ENCODE measurements around the gene CDH4.

DNA sequence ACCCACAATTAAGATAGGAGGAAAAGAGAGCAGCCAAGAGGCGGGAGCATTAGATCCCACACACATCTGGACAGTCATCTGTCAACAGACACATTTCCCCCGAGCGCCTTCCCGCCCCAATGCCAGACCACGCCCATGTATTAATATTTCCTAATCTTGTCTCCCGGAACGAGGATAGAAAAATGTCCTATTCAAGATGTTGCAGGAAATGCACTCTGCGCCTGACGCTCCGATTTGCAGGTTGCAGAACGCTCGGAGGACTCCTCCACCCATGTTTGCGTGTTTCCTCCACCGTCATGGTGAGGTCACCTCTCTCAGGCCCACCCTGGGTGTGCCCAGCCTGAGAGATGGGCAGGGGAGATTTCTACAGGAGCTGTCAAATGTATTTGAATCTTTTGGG is 598.4 kb downstream of the CDH4 start:
- TF ChIP-seq, protein P1, sequence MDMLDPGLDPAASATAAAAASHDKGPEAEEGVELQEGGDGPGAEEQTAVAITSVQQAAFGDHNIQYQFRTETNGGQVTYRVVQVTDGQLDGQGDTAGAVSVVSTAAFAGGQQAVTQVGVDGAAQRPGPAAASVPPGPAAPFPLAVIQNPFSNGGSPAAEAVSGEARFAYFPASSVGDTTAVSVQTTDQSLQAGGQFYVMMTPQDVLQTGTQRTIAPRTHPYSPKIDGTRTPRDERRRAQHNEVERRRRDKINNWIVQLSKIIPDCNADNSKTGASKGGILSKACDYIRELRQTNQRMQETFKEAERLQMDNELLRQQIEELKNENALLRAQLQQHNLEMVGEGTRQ (IDR thresholded peaks at IDR 0.05; ENCODE audit: low read depth, low read length): no peak
- TF ChIP-seq, protein P2, sequence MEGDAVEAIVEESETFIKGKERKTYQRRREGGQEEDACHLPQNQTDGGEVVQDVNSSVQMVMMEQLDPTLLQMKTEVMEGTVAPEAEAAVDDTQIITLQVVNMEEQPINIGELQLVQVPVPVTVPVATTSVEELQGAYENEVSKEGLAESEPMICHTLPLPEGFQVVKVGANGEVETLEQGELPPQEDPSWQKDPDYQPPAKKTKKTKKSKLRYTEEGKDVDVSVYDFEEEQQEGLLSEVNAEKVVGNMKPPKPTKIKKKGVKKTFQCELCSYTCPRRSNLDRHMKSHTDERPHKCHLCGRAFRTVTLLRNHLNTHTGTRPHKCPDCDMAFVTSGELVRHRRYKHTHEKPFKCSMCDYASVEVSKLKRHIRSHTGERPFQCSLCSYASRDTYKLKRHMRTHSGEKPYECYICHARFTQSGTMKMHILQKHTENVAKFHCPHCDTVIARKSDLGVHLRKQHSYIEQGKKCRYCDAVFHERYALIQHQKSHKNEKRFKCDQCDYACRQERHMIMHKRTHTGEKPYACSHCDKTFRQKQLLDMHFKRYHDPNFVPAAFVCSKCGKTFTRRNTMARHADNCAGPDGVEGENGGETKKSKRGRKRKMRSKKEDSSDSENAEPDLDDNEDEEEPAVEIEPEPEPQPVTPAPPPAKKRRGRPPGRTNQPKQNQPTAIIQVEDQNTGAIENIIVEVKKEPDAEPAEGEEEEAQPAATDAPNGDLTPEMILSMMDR (conservative IDR thresholded peaks at IDR 0.05; ENCODE audit: low read depth, low read length): no peak
- TF ChIP-seq MAFK (IDR thresholded peaks at IDR 0.05; ENCODE audit: low read depth, low read length): no peak
- TF ChIP-seq POLR2A (IDR thresholded peaks at IDR 0.05; ENCODE audit: low read depth, low read length): no peak
- TF ChIP-seq CEBPB (IDR thresholded peaks at IDR 0.05; ENCODE audit: low read depth, low read length): no peak
- no peak for TF ChIP-seq MXI1 (IDR thresholded peaks at IDR 0.05; ENCODE audit: borderline replicate concordance, low read depth, low read length)
- TF ChIP-seq RAD21 (IDR thresholded peaks at IDR 0.05; ENCODE audit: low read length): no peak
- no peak for TF ChIP-seq RFX5 (IDR thresholded peaks at IDR 0.05; ENCODE audit: low read depth, low read length)
- no peak for TF ChIP-seq CHD1 (IDR thresholded peaks at IDR 0.05; ENCODE audit: low read depth, low read length)
- TF ChIP-seq FOS (IDR thresholded peaks at IDR 0.05; ENCODE audit: low read depth, low read length): no peak
- no peak for TF ChIP-seq BHLHE40 (IDR thresholded peaks at IDR 0.05; ENCODE audit: low read depth, low read length)
- no peak for TF ChIP-seq MAZ (IDR thresholded peaks at IDR 0.05; ENCODE audit: borderline replicate concordance, low read depth, low read length)
- TF ChIP-seq, protein P3, sequence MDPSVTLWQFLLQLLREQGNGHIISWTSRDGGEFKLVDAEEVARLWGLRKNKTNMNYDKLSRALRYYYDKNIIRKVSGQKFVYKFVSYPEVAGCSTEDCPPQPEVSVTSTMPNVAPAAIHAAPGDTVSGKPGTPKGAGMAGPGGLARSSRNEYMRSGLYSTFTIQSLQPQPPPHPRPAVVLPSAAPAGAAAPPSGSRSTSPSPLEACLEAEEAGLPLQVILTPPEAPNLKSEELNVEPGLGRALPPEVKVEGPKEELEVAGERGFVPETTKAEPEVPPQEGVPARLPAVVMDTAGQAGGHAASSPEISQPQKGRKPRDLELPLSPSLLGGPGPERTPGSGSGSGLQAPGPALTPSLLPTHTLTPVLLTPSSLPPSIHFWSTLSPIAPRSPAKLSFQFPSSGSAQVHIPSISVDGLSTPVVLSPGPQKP (IDR thresholded peaks at IDR 0.05; ENCODE audit: borderline replicate concordance, low read depth, low read length): no peak

Data from IMR-90 (cell line).